Measurements from ENCODE around the gene GNB1.
"Not testable (repeated sequence)": the region's sequence is repeated elsewhere in the genome, so short reads cannot be mapped to it uniquely, and the experiment has no call there.

Gene GNB1

GRCh38 chr1:1763657-1764621, 126.9 kb downstream of the GNB1 start:
- no peak for DNase-seq (ENCODE audit: low spot score)
- no peak for FAIRE-seq

- no peak for DNase-seq (ENCODE audit: low spot score)
- no peak for FAIRE-seq
Measured at GRCh38 chr1:1761504-1762376, 129.1 kb downstream of the GNB1 start.

- FAIRE-seq (no peak), DNase-seq (ENCODE audit: low spot score) (no peak)
Measured at GRCh38 chr1:1760715-1761114, 130.2 kb downstream of the GNB1 start.

GRCh38 chr1:1760345-1760650, 130.6 kb downstream of the GNB1 start:
- FAIRE-seq = no peak
- DNase-seq (ENCODE audit: low spot score) = no peak

- no peak for DNase-seq (ENCODE audit: low spot score)
- FAIRE-seq = no peak
Measured at GRCh38 chr1:1759456-1760344, 131.2 kb downstream of the GNB1 start.

- DNase-seq (ENCODE audit: low spot score) = no peak
- no peak for FAIRE-seq
Measured at GRCh38 chr1:1758692-1759455, 132.0 kb downstream of the GNB1 start.

- FAIRE-seq = no peak
- no peak for DNase-seq (ENCODE audit: low spot score)
Measured at GRCh38 chr1:1758059-1758621, 132.7 kb downstream of the GNB1 start.

- DNase-seq (ENCODE audit: low spot score) = no peak
Measured at GRCh38 chr1:1757422-1758058, 133.3 kb downstream of the GNB1 start.

GRCh38 chr1:1756661-1757421, 134.0 kb downstream of the GNB1 start:
- no peak for FAIRE-seq
- DNase-seq (ENCODE audit: low spot score) = no peak

More at GRCh38 chr1:1757422-1758058, 133.3 kb downstream of the GNB1 start:
- FAIRE-seq = no peak

GRCh38 chr1:1755852-1756251, 135.0 kb downstream of the GNB1 start:
- no peak for DNase-seq (ENCODE audit: low spot score)
- FAIRE-seq = no peak

- no peak for DNase-seq (ENCODE audit: low spot score)
- no peak for FAIRE-seq
Measured at GRCh38 chr1:1755426-1755825, 135.5 kb downstream of the GNB1 start.

GRCh38 chr1:1754051-1754815, 136.7 kb downstream of the GNB1 start:
- DNase-seq (ENCODE audit: low spot score) = no peak
- no peak for FAIRE-seq

GRCh38 chr1:1753607-1754005, 137.3 kb downstream of the GNB1 start:
- FAIRE-seq (no peak), DNase-seq (ENCODE audit: low spot score) (no peak)

- DNase-seq (ENCODE audit: low spot score) (no peak), FAIRE-seq (no peak)
Measured at GRCh38 chr1:1752636-1753606, 138.0 kb downstream of the GNB1 start.

GRCh38 chr1:1752190-1752589, 138.7 kb downstream of the GNB1 start:
- FAIRE-seq (no peak), DNase-seq (ENCODE audit: low spot score) (no peak)

GRCh38 chr1:1749941-1750340, 140.9 kb downstream of the GNB1 start:
- not testable (repeated sequence) for DNase-seq (ENCODE audit: low spot score); FAIRE-seq

Data from urothelium cell line (cell line).